Raji (cell line): Measurements from ENCODE around the gene PLCL2.

Source experiments
- POLR2A ChIP-seq: IDR thresholded peaks from 2 replicates; pipeline ENCODE4 v1.6.1; 2011; ENCODE audit warnings: low read depth, low read length, control low read depth; ENCODE audit not compliant: insufficient read depth

The PLCL2 gene

GRCh38 chr3:17138246-17139039 is 253.7 kb downstream of the PLCL2 start:
- TF ChIP-seq POLR2A = no peak
